Heart right ventricle (tissue), 16 donors: ENCODE data around the gene AP2M1. TPM values are rescaled to one million over a fixed set of nuclear protein-coding genes. Genes with fewer than 3 reads are reported as not detected.

ENCODE experiments used
- ATAC-seq, 8 donors: fragments of 200-7000 bp; cut with Tn5 transposase; one replicate each; pipeline ENCODE4 v1.9.1; 2020; ENCODE audit warnings: mild to moderate bottlenecking in 8 of 8, moderate library complexity in 8 of 8, moderate number of reproducible peaks in 1 of 8
- DNase-seq, 2 donors: peaks; one replicate each; pipeline ENCODE4 v3.0.0-alpha.2; 2020
- H3K27ac ChIP-seq, 10 donors: fragments of 200-600 bp; sonication (generic) in 2 of 10; one replicate each; pipeline versions ENCODE4 v1.5.0 to v1.8.0; 2020 to 2022; ENCODE audit warnings: mild to moderate bottlenecking in 3 of 10
- H3K27me3 ChIP-seq, 7 donors: fragments of 200-600 bp; one replicate each; pipeline ENCODE4 v1.8.0; 2021 to 2022; ENCODE audit warnings: mild to moderate bottlenecking in 2 of 7
- H3K36me3 ChIP-seq, 9 donors: fragments of 200-600 bp; sonication (generic) in 1 of 9; one replicate each; pipeline versions ENCODE4 v1.5.0 to v1.8.0; 2020 to 2022; ENCODE audit warnings: mild to moderate bottlenecking in 2 of 9
- H3K4me1 ChIP-seq, 9 donors: fragments of 200-600 bp; sonication (generic) in 1 of 9; one replicate each; pipeline versions ENCODE4 v1.5.0 to v1.8.0; 2020 to 2022; ENCODE audit warnings: mild to moderate bottlenecking in 4 of 9
- H3K4me3 ChIP-seq, 10 donors: fragments of 200-600 bp; sonication (generic) in 2 of 10; one replicate each; pipeline versions ENCODE4 v1.5.0 to v1.8.0; 2020 to 2022; ENCODE audit warnings: mild to moderate bottlenecking in 7 of 10, moderate library complexity in 2 of 10
- H3K9me3 ChIP-seq, 11 donors: fragments of 200-600 bp in 10 of 11; sonication (generic) in 2 of 11; one replicate each; pipeline versions ENCODE4 v1.5.0 to v1.8.0; 2013 to 2022; ENCODE audit warnings: mild to moderate bottlenecking in 2 of 11, control low read depth in 1 of 11, moderate library complexity in 1 of 11
- CTCF ChIP-seq, 9 donors: fragments of 200-600 bp; sonication (generic) in 2 of 9; IDR thresholded peaks; one replicate each; pipeline versions ENCODE4 v1.5.0 to v1.8.0; 2021 to 2022; ENCODE audit warnings: antibody characterized with exemption in 9 of 9, mild to moderate bottlenecking in 5 of 9, moderate library complexity in 1 of 9
- WGBS, 2 donors: extraction: QIAGEN DNeasy Blood & Tissue Kit; methylation state at CpG; one replicate each; pipeline ENCODE4 v1.1.7; 2013; ENCODE audit warnings: inconsistent platforms in 1 of 2; 5-methylcytosine and 5-hydroxymethylcytosine counted together
- intact Hi-C, 10 donors: fragments of 100-400 bp; cut with DNase I; formaldehyde crosslinking; loops; one replicate each; pipeline versions ENCODE4 v1.11.1 to v1.14.2; 2022
- polyA plus RNA-seq, 2 donors: library from polyadenylated mRNA; stranded (reverse); fragments of 200-250 nt; gene quantifications; one replicate each; pipeline ENCODE4 v1.2.3, GENCODE V29; 2013
- total RNA-seq, 10 donors: library from RNA; stranded (reverse); fragmentation: NEBNext Ultra II Directional in 3 of 10; extraction: Animal tissue kit (Norgen Biotek cat#: 25700) in 3 of 10; gene quantifications; one replicate each; pipeline versions ENCODE4 v1.2.1 to v1.2.4, GENCODE V29; 2021 to 2023
- donor health status: Arrhythmogenic right ventricular cardiomyopathy.
- donor health status: ischemic (EF 13 %, LVEDD 7.1; RV severe dilation, severe dysfunction).
- donor health status: healthy with polysubstance abuse.
- donor health status: DM: no; HTN: yes; CAD: no.
- donor health status: DM: no; HTN: no; CAD: no.
- donor health status: ischemic (EF 25% LVEDD 6.9; RV normal size, moderate dysfunction).
- donor health status: ischemic (EF 25% LVEDD 5.7; RV mildly dilated, moderate dysfunction).
- donor health status: healthy.
- donor health status: DM: yes; HTN: yes; CAD: no.
- donor health status: Ischemic cardiomyopathy.
- donor health status: ischemic (EF 35%, LVEDD 5.7; RV mildly dilated, moderate dysfunction).
- donor health status: nonischemic (EF 11% LVEDD 7.7; RV severe dilation, severe dysfunction).
- donor health status: DM: yes; HTN: yes; CAD: no.
- donor health status: PGD.
- donor health status: ischemic (EF 29% LVEDD 5.4; RV normal size, mild dysfunction).
- donor health status: nonischemic (EF 23%, LVEDD 6.1; RV moderate dilation, normal function).

AP2M1 gene
- total and polyA plus RNA-seq, 12 donors = 187 to 390 (median 321) TPM

DNA sequence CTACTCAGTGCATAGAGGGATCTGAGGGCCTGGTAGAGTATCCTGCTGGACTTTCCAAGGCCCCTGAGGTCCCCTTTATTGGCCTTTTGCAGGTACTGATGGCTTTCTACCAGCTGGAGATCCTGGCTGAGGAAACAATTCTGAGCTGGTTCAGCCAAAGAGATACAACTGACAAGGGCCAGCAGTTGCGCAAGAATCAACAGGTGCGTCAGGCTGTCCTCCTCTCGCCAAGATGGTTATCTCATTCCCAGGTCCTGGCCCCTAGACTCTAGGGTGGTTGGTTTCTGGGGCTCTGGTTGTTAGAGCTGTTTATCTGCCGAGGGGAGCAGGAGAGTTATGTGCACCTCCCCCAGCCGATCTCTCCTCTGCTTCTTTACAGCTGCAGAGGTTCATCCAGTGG lies 30.1 kb upstream of the AP2M1 start:
- peaks cover 11 to 73% (median 65%) of the 10 kb centered on the region in 9 donors for H3K36me3 ChIP-seq
- no peaks in the 10 kb centered on the region for H3K27me3 ChIP-seq
- TF ChIP-seq CTCF (IDR thresholded peaks at IDR 0.05) = no peak
- WGBS, 2 donors = 73 to 77% methylated on average over 5 of the region's 5 CpGs
- intact Hi-C loops = loop anchor here in 4 of 10 donors (10.0 kb wide), 2 partner anchors 100 to 240 kb away; partner anchors contain the start of genes ALG3 (in 3 of the 4) and EEF1AKMT4 (in 3 of the 4)
- H3K9me3 ChIP-seq = no peaks in the 10 kb centered on the region
- H3K27ac ChIP-seq = no peak overlapping the region
- H3K4me3 ChIP-seq = no peak overlapping the region
- peaks cover 0 to 10% (median 0%) of the 10 kb centered on the region in 9 donors for H3K4me1 ChIP-seq
- DNase-seq (no peak), ATAC-seq (no peak)

GRCh38 chr3:184145111-184145524 lies 29.5 kb upstream of the AP2M1 start:
- peaks cover 0 to 10% (median 0%) of the 10 kb centered on the region in 9 donors for H3K4me1 ChIP-seq
- peaks cover 11 to 67% (median 59%) of the 10 kb centered on the region in 9 donors for H3K36me3 ChIP-seq
- no peak overlapping the region for H3K4me3 ChIP-seq
- WGBS, 2 donors = 19 to 26% methylated on average over 4 of the region's 4 CpGs
- H3K9me3 ChIP-seq = no peaks in the 10 kb centered on the region
- peak in 8 of 9 donors; percentile 18 to 56 (median 45) for TF ChIP-seq CTCF (IDR thresholded peaks at IDR 0.05)
- peak overlapping the region in 1 of 10 donors; percentile 25 for H3K27ac ChIP-seq
- no peaks in the 10 kb centered on the region for H3K27me3 ChIP-seq
- DNase-seq = peak; percentile 36 to 49
- intact Hi-C loops = loop anchor here in 6 of 10 donors (5.0 to 10.0 kb wide), 4 partner anchors 42 to 240 kb away; partner anchors contain the start of genes ALG3 (in 5 of the 6), EEF1AKMT4 (in 5 of the 6) and ABCF3 (in 2 of the 6)
- peak; percentile 45 to 78 (median 70) for ATAC-seq

- Histone ChIP-seq H3K4me3 (no peak overlapping the region), H3K27me3 (no peaks in the 10 kb centered on the region), H3K9me3 (no peaks in the 10 kb centered on the region), H3K4me1 (peaks cover 0 to 10% (median 0%) of the 10 kb centered on the region in 9 donors), H3K36me3 (peaks cover 11 to 60% (median 52%) of the 10 kb centered on the region in 9 donors), H3K27ac (peak overlapping the region in 1 of 10 donors; percentile 25)
- DNase-seq (no peak), ATAC-seq (no peak)
- intact Hi-C loops = loop anchor here in 6 of 10 donors (5.0 to 10.0 kb wide), 4 partner anchors 41 to 241 kb away; partner anchors contain the start of genes ALG3 (in 5 of the 6), EEF1AKMT4 (in 5 of the 6) and ABCF3 (in 2 of the 6)
- TF ChIP-seq CTCF (IDR thresholded peaks at IDR 0.05) = no peak
- WGBS, 2 donors = 85 to 88% methylated on average over 8 of the region's 8 CpGs
These were observed 28.8 kb upstream of the AP2M1 start for GRCh38 chr3:184145751-184146270.

DNA sequence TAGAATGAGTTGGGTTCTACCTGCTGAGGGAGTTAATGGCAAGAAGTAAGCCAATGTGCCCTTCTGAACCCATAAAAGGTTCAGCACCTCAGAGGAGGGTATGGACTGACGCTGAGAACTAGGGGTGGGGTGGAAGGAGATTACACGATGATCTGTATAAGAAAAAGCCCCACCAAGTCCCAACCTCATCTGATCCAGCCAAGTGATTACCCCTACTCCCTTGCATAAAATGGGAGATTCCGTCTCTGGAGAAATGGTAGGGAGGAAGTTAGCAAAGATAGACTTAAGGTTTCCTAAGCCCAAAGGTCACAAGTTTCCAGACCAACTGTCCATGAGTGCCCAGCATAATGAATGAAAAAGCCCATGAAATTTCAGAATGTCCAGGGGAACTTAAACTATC lies 26.6 kb upstream of the AP2M1 start:
- H3K4me3 ChIP-seq = no peak overlapping the region
- intact Hi-C loops = loop anchor here in 6 of 10 donors (5.0 to 10.0 kb wide), 4 partner anchors 39 to 243 kb away; partner anchors contain the start of genes ALG3 (in 5 of the 6), EEF1AKMT4 (in 5 of the 6) and ABCF3 (in 2 of the 6)
- WGBS, 2 donors = 69 to 78% methylated on average over 3 of the region's 3 CpGs

More for the DNA sequence above, 26.6 kb upstream of the AP2M1 start:
- ATAC-seq (no peak), DNase-seq (no peak)
- TF ChIP-seq CTCF (IDR thresholded peaks at IDR 0.05) = no peak
- Histone ChIP-seq H3K27ac (no peak overlapping the region), H3K9me3 (no peaks in the 10 kb centered on the region), H3K36me3 (peaks cover 4 to 37% (median 30%) of the 10 kb centered on the region in 9 donors), H3K27me3 (no peaks in the 10 kb centered on the region), H3K4me1 (peaks cover 0 to 10% (median 0%) of the 10 kb centered on the region in 9 donors)
